Esophagus squamous epithelium (tissue), 5 donors: ENCODE measurements around the gene GPRC5C. TPM values are rescaled to one million over a fixed set of nuclear protein-coding genes. Genes with fewer than 3 reads are reported as not detected.
A peak's percentile ranks its signal among the peaks of the same experiment; 100 is the strongest.

ENCODE experiments used
- DNase-seq: peaks from one replicate; lab custom pipeline; 2025; lab: John Stamatoyannopoulos, UW
- H3K27ac ChIP-seq, 4 donors: fragments of 200-600 bp; sonication (generic); one replicate each; pipeline ENCODE4 v1.5.1; 2016 to 2019; ENCODE audit warnings: mild to moderate bottlenecking in 1 of 4
- H3K27me3 ChIP-seq, 4 donors: fragments of 200-600 bp; sonication (generic); 1 replicate in 3 of 4; 2 replicates in 1 of 4; pipeline versions ENCODE4 v1.5.1 to v1.6.0; 2017 to 2021; ENCODE audit warnings: antibody characterized with exemption in 1 of 4
- H3K36me3 ChIP-seq, 3 donors: fragments of 200-600 bp; sonication (generic); one replicate each; pipeline ENCODE4 v1.5.1; 2016 to 2019
- H3K4me1 ChIP-seq, 3 donors: fragments of 200-600 bp; sonication (generic); one replicate each; pipeline ENCODE4 v1.5.1; 2017 to 2019
- H3K4me3 ChIP-seq, 4 donors: fragments of 200-600 bp; sonication (generic); 1 replicate in 3 of 4; 2 replicates in 1 of 4; pipeline ENCODE4 v1.5.1; 2016 to 2019; ENCODE audit warnings: mild to moderate bottlenecking in 2 of 4, moderate library complexity in 1 of 4
- H3K9me3 ChIP-seq, 3 donors: fragments of 200-600 bp; sonication (generic); one replicate each; pipeline ENCODE4 v1.5.1; 2016 to 2019
- POLR2A ChIP-seq, 4 donors: fragments of 450-650 bp; IDR thresholded peaks; one replicate each; pipeline ENCODE4 v1.6.1; 2017; ENCODE audit warnings: antibody characterized with exemption in 4 of 4, mild to moderate bottlenecking in 4 of 4, moderate library complexity in 3 of 4
- WGBS, 2 donors: methylation state at CpG; one replicate each; pipeline ENCODE4 v1.1.5; 2018; 5-methylcytosine and 5-hydroxymethylcytosine counted together
- intact Hi-C: fragments of 100-400 bp; cut with DNase I; formaldehyde crosslinking; loops from one replicate; pipeline ENCODE4 v1.15.0; 2022
- total RNA-seq, 4 donors: library from RNA; depleted of rRNA; stranded (reverse); fragments of >200 nt; gene quantifications; one replicate each; pipeline ENCODE4 v1.1.0, GENCODE V29; 2016
- TF ChIP-seq, protein P1 (sequence below), 6 experiments: fragments of 450-650 bp in 4 of 6; fragments of 200-600 bp in 2 of 6; sonication (generic) in 2 of 6; IDR thresholded peaks; one replicate each; pipeline ENCODE4 v1.5.1; 2016 to 2019; ENCODE audit warnings: antibody characterized with exemption in 6 of 6, mild to moderate bottlenecking in 4 of 6, moderate library complexity in 4 of 6
- donor health status: DM: yes; HTN: yes; CAD: no.

The GPRC5C gene
- total RNA-seq, 4 donors from 2014 or later = 6.3 to 21.6 (median 11.7) TPM

GRCh38 chr17:74446551-74447500 lies 14.9 kb downstream of the GPRC5C start:
- TF ChIP-seq, protein P1, sequence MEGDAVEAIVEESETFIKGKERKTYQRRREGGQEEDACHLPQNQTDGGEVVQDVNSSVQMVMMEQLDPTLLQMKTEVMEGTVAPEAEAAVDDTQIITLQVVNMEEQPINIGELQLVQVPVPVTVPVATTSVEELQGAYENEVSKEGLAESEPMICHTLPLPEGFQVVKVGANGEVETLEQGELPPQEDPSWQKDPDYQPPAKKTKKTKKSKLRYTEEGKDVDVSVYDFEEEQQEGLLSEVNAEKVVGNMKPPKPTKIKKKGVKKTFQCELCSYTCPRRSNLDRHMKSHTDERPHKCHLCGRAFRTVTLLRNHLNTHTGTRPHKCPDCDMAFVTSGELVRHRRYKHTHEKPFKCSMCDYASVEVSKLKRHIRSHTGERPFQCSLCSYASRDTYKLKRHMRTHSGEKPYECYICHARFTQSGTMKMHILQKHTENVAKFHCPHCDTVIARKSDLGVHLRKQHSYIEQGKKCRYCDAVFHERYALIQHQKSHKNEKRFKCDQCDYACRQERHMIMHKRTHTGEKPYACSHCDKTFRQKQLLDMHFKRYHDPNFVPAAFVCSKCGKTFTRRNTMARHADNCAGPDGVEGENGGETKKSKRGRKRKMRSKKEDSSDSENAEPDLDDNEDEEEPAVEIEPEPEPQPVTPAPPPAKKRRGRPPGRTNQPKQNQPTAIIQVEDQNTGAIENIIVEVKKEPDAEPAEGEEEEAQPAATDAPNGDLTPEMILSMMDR (IDR thresholded peaks at IDR 0.05) = no peak
- TF ChIP-seq POLR2A (IDR thresholded peaks at IDR 0.05) = no peak
- Histone ChIP-seq H3K9me3 (no peaks in the 10 kb centered on the region), H3K4me3 (no peak overlapping the region), H3K27me3 (no peaks in the 10 kb centered on the region), H3K36me3 (peaks cover 0 to 7% (median 0%) of the 10 kb centered on the region in 3 donors), H3K27ac (peak overlapping the region; percentile 18 to 84 (median 49)), H3K4me1 (peaks cover 22 to 61% (median 27%) of the 10 kb centered on the region in 3 donors)
- no peak for DNase-seq
- intact Hi-C loops = no loop called here
- 44 to 55% methylated on average over 7 to 16 of the region's 31 CpGs for WGBS, 2 donors

DNA sequence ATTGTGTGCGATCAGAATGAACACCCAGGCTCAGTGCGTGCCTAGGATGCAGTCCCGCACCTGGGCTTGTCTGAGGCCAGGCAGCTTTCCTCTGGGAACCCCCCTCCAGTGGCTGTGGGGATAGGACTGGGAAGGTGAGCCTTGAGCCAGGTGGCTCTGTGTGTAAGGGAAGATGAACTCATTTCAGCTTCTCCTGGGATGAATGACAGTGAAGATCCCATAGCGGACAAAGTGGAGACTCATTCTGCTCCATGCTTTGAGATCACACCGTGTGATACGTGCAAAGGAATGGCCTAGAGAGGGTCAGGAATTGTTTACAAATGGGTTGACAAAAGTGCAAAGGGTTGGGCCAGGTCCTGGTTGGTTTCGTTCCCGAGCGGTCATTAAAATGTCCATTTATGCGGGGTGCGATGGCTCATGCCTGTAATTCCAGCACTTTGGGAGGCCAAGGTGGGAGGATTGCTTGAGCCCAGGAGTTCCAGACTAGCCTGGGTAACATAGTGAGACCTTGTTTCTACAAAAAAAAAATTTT lies 15.8 kb downstream of the GPRC5C start:
- Histone ChIP-seq H3K27me3 (peaks cover 0 to 5% (median 0%) of the 10 kb centered on the region in 4 donors), H3K4me1 (peaks cover 16 to 62% (median 30%) of the 10 kb centered on the region in 3 donors), H3K9me3 (no peaks in the 10 kb centered on the region), H3K36me3 (peaks cover 0 to 7% (median 0%) of the 10 kb centered on the region in 3 donors), H3K27ac (peak overlapping the region in 3 of 4 donors; percentile 29 to 84 (median 69)), H3K4me3 (no peak overlapping the region)
- 92 to 96% methylated on average over 8 to 9 of the region's 11 CpGs for WGBS, 2 donors
- intact Hi-C loops = no loop called here
- TF ChIP-seq, protein P1 (IDR thresholded peaks at IDR 0.05) = no peak
- TF ChIP-seq POLR2A (IDR thresholded peaks at IDR 0.05) = no peak
- no peak for DNase-seq

GRCh38 chr17:74448756-74449155 lies 16.9 kb downstream of the GPRC5C start:
- no peak for DNase-seq
- intact Hi-C loops = no loop called here
- WGBS, 2 donors = 86 to 100% methylated on average over 2 to 4 of the region's 8 CpGs
- Histone ChIP-seq H3K4me3 (no peak overlapping the region), H3K27me3 (peaks cover 0 to 16% (median 0%) of the 10 kb centered on the region in 4 donors), H3K9me3 (no peaks in the 10 kb centered on the region), H3K36me3 (peaks cover 0 to 7% (median 0%) of the 10 kb centered on the region in 3 donors), H3K27ac (peak overlapping the region in 3 of 4 donors; percentile 12 to 84 (median 47)), H3K4me1 (peaks cover 16 to 62% (median 30%) of the 10 kb centered on the region in 3 donors)
- TF ChIP-seq, protein P1 (IDR thresholded peaks at IDR 0.05) = no peak
- no peak for TF ChIP-seq POLR2A (IDR thresholded peaks at IDR 0.05)

GRCh38 chr17:74449306-74449705 lies 17.4 kb downstream of the GPRC5C start:
- WGBS, 2 donors = 66 to 88% methylated on average over 8 to 9 of the region's 11 CpGs
- Histone ChIP-seq H3K27me3 (peaks cover 0 to 17% (median 0%) of the 10 kb centered on the region in 4 donors), H3K4me1 (peaks cover 16 to 62% (median 27%) of the 10 kb centered on the region in 3 donors), H3K27ac (peak overlapping the region in 2 of 4 donors; percentile 58 to 66), H3K36me3 (peaks cover 0 to 7% (median 0%) of the 10 kb centered on the region in 3 donors), H3K4me3 (no peak overlapping the region), H3K9me3 (no peaks in the 10 kb centered on the region)
- DNase-seq = no peak
- intact Hi-C loops = no loop called here
- TF ChIP-seq POLR2A (IDR thresholded peaks at IDR 0.05) = no peak
- TF ChIP-seq, protein P1 (IDR thresholded peaks at IDR 0.05) = no peak
